HG03039 (cell line): Measurements from ENCODE around the gene CA10.

Experiments
- ATAC-seq: cut with Tn5 transposase; IDR thresholded peaks from one replicate; pipeline ENCODE4 v1.9.1; 2021; ENCODE audit warnings: mild to moderate bottlenecking, moderate library complexity; ENCODE audit not compliant: unreplicated experiment

CA10 gene

GRCh38 chr17:51661403-51661802 lies 497.1 kb downstream of the CA10 start:
- no peak for ATAC-seq

GRCh38 chr17:51660266-51660665 lies 498.2 kb downstream of the CA10 start:
- ATAC-seq = no peak

- ATAC-seq = no peak
Measured at GRCh38 chr17:51657224-51657623, 501.3 kb downstream of the CA10 start.

- ATAC-seq = no peak
Measured at GRCh38 chr17:51653878-51654277, 504.6 kb downstream of the CA10 start.

- no peak for ATAC-seq
Measured at GRCh38 chr17:51652529-51652928, 506.0 kb downstream of the CA10 start.

GRCh38 chr17:51651513-51652298 lies 506.8 kb downstream of the CA10 start:
- ATAC-seq = no peak

GRCh38 chr17:51650772-51651171 lies 507.7 kb downstream of the CA10 start:
- ATAC-seq = no peak

- no peak for ATAC-seq
Measured at GRCh38 chr17:51650202-51650601, 508.3 kb downstream of the CA10 start.

GRCh38 chr17:51647826-51648225 lies 510.7 kb downstream of the CA10 start:
- no peak for ATAC-seq

GRCh38 chr17:51647067-51647466 lies 511.4 kb downstream of the CA10 start:
- ATAC-seq = no peak

- ATAC-seq = no peak
Measured at GRCh38 chr17:51646539-51646938, 512.0 kb downstream of the CA10 start.

GRCh38 chr17:51645056-51645455 lies 513.5 kb downstream of the CA10 start:
- ATAC-seq = no peak

GRCh38 chr17:51643702-51644490 lies 514.6 kb downstream of the CA10 start:
- ATAC-seq = no peak

GRCh38 chr17:51642029-51642428 lies 516.5 kb downstream of the CA10 start:
- no peak for ATAC-seq

- no peak for ATAC-seq
Measured at GRCh38 chr17:51640108-51640622, 518.3 kb downstream of the CA10 start.

GRCh38 chr17:51638971-51639370 lies 519.5 kb downstream of the CA10 start:
- ATAC-seq = no peak

GRCh38 chr17:51636291-51636690 lies 522.2 kb downstream of the CA10 start:
- ATAC-seq = no peak

- no peak for ATAC-seq
Measured at GRCh38 chr17:51630101-51630671, 528.3 kb downstream of the CA10 start.

- no peak for ATAC-seq
Measured at GRCh38 chr17:51629232-51629631, 529.3 kb downstream of the CA10 start.

- no peak for ATAC-seq
Measured at GRCh38 chr17:51627779-51628178, 530.7 kb downstream of the CA10 start.

- ATAC-seq = no peak
Measured at GRCh38 chr17:51618476-51618875, 540.0 kb downstream of the CA10 start.

- no peak for ATAC-seq
Measured at GRCh38 chr17:51617986-51618385, 540.5 kb downstream of the CA10 start.
